Heart right ventricle (tissue), 16 donors: ENCODE measurements around the gene GSPT1. TPM values are rescaled to one million over a fixed set of nuclear protein-coding genes. Genes with fewer than 3 reads are reported as not detected.
A peak's percentile ranks its signal among the peaks of the same experiment; 100 is the strongest.

Source experiments
- ATAC-seq, 8 donors: fragments of 200-7000 bp; cut with Tn5 transposase; one replicate each; pipeline ENCODE4 v1.9.1; 2020; ENCODE audit warnings: mild to moderate bottlenecking in 8 of 8, moderate library complexity in 8 of 8, moderate number of reproducible peaks in 1 of 8
- DNase-seq, 2 donors: peaks; one replicate each; pipeline ENCODE4 v3.0.0-alpha.2; 2020
- H3K27ac ChIP-seq, 10 donors: fragments of 200-600 bp; sonication (generic) in 2 of 10; one replicate each; pipeline versions ENCODE4 v1.5.0 to v1.8.0; 2020 to 2022; ENCODE audit warnings: mild to moderate bottlenecking in 3 of 10
- H3K27me3 ChIP-seq, 7 donors: fragments of 200-600 bp; one replicate each; pipeline ENCODE4 v1.8.0; 2021 to 2022; ENCODE audit warnings: mild to moderate bottlenecking in 2 of 7
- H3K36me3 ChIP-seq, 9 donors: fragments of 200-600 bp; sonication (generic) in 1 of 9; one replicate each; pipeline versions ENCODE4 v1.5.0 to v1.8.0; 2020 to 2022; ENCODE audit warnings: mild to moderate bottlenecking in 2 of 9
- H3K4me1 ChIP-seq, 9 donors: fragments of 200-600 bp; sonication (generic) in 1 of 9; one replicate each; pipeline versions ENCODE4 v1.5.0 to v1.8.0; 2020 to 2022; ENCODE audit warnings: mild to moderate bottlenecking in 4 of 9
- H3K4me3 ChIP-seq, 10 donors: fragments of 200-600 bp; sonication (generic) in 2 of 10; one replicate each; pipeline versions ENCODE4 v1.5.0 to v1.8.0; 2020 to 2022; ENCODE audit warnings: mild to moderate bottlenecking in 7 of 10, moderate library complexity in 2 of 10
- H3K9me3 ChIP-seq, 11 donors: fragments of 200-600 bp in 10 of 11; sonication (generic) in 2 of 11; one replicate each; pipeline versions ENCODE4 v1.5.0 to v1.8.0; 2013 to 2022; ENCODE audit warnings: mild to moderate bottlenecking in 2 of 11, control low read depth in 1 of 11, moderate library complexity in 1 of 11
- CTCF ChIP-seq, 9 donors: fragments of 200-600 bp; sonication (generic) in 2 of 9; IDR thresholded peaks; one replicate each; pipeline versions ENCODE4 v1.5.0 to v1.8.0; 2021 to 2022; ENCODE audit warnings: antibody characterized with exemption in 9 of 9, mild to moderate bottlenecking in 5 of 9, moderate library complexity in 1 of 9
- WGBS, 2 donors: extraction: QIAGEN DNeasy Blood & Tissue Kit; methylation state at CpG; one replicate each; pipeline ENCODE4 v1.1.7; 2013; ENCODE audit warnings: inconsistent platforms in 1 of 2; 5-methylcytosine and 5-hydroxymethylcytosine counted together
- intact Hi-C, 10 donors: fragments of 100-400 bp; cut with DNase I; formaldehyde crosslinking; loops; one replicate each; pipeline versions ENCODE4 v1.11.1 to v1.14.2; 2022
- polyA plus RNA-seq, 2 donors: library from polyadenylated mRNA; stranded (reverse); fragments of 200-250 nt; gene quantifications; one replicate each; pipeline ENCODE4 v1.2.3, GENCODE V29; 2013
- total RNA-seq, 10 donors: library from RNA; stranded (reverse); fragmentation: NEBNext Ultra II Directional in 3 of 10; extraction: Animal tissue kit (Norgen Biotek cat#: 25700) in 3 of 10; gene quantifications; one replicate each; pipeline versions ENCODE4 v1.2.1 to v1.2.4, GENCODE V29; 2021 to 2023
- donor health status: Arrhythmogenic right ventricular cardiomyopathy.
- donor health status: ischemic (EF 13 %, LVEDD 7.1; RV severe dilation, severe dysfunction).
- donor health status: healthy with polysubstance abuse.
- donor health status: DM: no; HTN: yes; CAD: no.
- donor health status: DM: no; HTN: no; CAD: no.
- donor health status: ischemic (EF 25% LVEDD 6.9; RV normal size, moderate dysfunction).
- donor health status: ischemic (EF 25% LVEDD 5.7; RV mildly dilated, moderate dysfunction).
- donor health status: healthy.
- donor health status: DM: yes; HTN: yes; CAD: no.
- donor health status: Ischemic cardiomyopathy.
- donor health status: ischemic (EF 35%, LVEDD 5.7; RV mildly dilated, moderate dysfunction).
- donor health status: nonischemic (EF 11% LVEDD 7.7; RV severe dilation, severe dysfunction).
- donor health status: DM: yes; HTN: yes; CAD: no.
- donor health status: PGD.
- donor health status: ischemic (EF 29% LVEDD 5.4; RV normal size, mild dysfunction).
- donor health status: nonischemic (EF 23%, LVEDD 6.1; RV moderate dilation, normal function).

GSPT1 gene
- total and polyA plus RNA-seq, 12 donors = 17.0 to 117 (median 92.3) TPM

DNA sequence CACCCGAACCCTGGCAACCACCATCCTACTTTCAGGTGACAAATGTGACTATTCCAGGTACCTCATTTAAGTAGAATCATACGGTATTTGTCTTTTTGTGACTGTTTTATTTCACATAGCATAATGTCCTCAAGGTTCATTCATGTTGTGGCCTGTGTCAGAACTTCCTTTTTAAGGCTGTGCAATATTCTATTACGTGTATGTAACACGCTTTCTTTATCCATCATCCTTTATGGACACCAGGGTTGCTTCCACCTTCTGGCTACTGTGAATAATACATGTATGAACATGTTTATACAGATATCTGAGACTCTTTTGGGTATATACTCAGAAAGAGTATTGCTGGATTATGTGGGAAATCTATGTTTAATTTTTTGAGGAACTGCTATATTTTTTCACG, 35.7 kb downstream of the GSPT1 start:
- no peaks in the 10 kb centered on the region for H3K27me3 ChIP-seq
- no peak overlapping the region for H3K27ac ChIP-seq
- H3K9me3 ChIP-seq = no peaks in the 10 kb centered on the region
- intact Hi-C loops = loop anchor here in 2 of 10 donors (2.0 to 10.0 kb wide), 2 partner anchors 15 to 185 kb away; no protein-coding TSS in a partner anchor
- peaks cover 0 to 100% (median 22%) of the 10 kb centered on the region in 9 donors for H3K36me3 ChIP-seq
- H3K4me3 ChIP-seq = no peak overlapping the region
- 92 to 94% methylated on average over 5 of the region's 5 CpGs for WGBS, 2 donors
- peaks cover 0 to 19% (median 0%) of the 10 kb centered on the region in 9 donors for H3K4me1 ChIP-seq
- DNase-seq (no peak), ATAC-seq (no peak)
- TF ChIP-seq CTCF (IDR thresholded peaks at IDR 0.05) = no peak

GRCh38 chr16:11877374-11877773, 38.4 kb downstream of the GSPT1 start:
- H3K4me1 ChIP-seq = peaks cover 0 to 19% (median 0%) of the 10 kb centered on the region in 9 donors
- TF ChIP-seq CTCF (IDR thresholded peaks at IDR 0.05) = no peak
- no peaks in the 10 kb centered on the region for H3K9me3 ChIP-seq
- H3K36me3 ChIP-seq = peaks cover 0 to 100% (median 22%) of the 10 kb centered on the region in 9 donors
- no peaks in the 10 kb centered on the region for H3K27me3 ChIP-seq
- intact Hi-C loops = loop anchor here in 1 of 10 donors (10.0 kb wide), 1 partner anchor 187 kb away; no protein-coding TSS in a partner anchor
- ATAC-seq (no peak), DNase-seq (no peak)
- no peak overlapping the region for H3K4me3 ChIP-seq
- WGBS, 2 donors = 86 to 90% methylated on average over 5 of the region's 5 CpGs
- H3K27ac ChIP-seq = no peak overlapping the region

GRCh38 chr16:11876306-11876705, 39.5 kb downstream of the GSPT1 start:
- Histone ChIP-seq H3K27me3 (no peaks in the 10 kb centered on the region), H3K4me3 (no peak overlapping the region), H3K9me3 (no peaks in the 10 kb centered on the region), H3K4me1 (peaks cover 0 to 29% (median 6%) of the 10 kb centered on the region in 9 donors), H3K36me3 (peaks cover 0 to 100% (median 13%) of the 10 kb centered on the region in 9 donors), H3K27ac (peak overlapping the region in 1 of 10 donors; percentile 2)
- no peak for TF ChIP-seq CTCF (IDR thresholded peaks at IDR 0.05)
- DNase-seq (no peak), ATAC-seq (peak in 1 of 8 donors; percentile 38)
- intact Hi-C loops = loop anchor here in 1 of 10 donors (10.0 kb wide), 1 partner anchor 188 kb away; no protein-coding TSS in a partner anchor
- 64 to 74% methylated on average over 12 of the region's 12 CpGs for WGBS, 2 donors

GRCh38 chr16:11875721-11876120, 40.0 kb downstream of the GSPT1 start:
- intact Hi-C loops = loop anchor here in 1 of 10 donors (10.0 kb wide), 1 partner anchor 189 kb away; no protein-coding TSS in a partner anchor
- Histone ChIP-seq H3K36me3 (peaks cover 0 to 98% (median 13%) of the 10 kb centered on the region in 9 donors), H3K4me3 (no peak overlapping the region), H3K27ac (peak overlapping the region in 1 of 10 donors; percentile 2), H3K27me3 (no peaks in the 10 kb centered on the region), H3K9me3 (no peaks in the 10 kb centered on the region), H3K4me1 (peaks cover 0 to 35% (median 11%) of the 10 kb centered on the region in 9 donors)
- no peak for ATAC-seq
- WGBS, 2 donors = 83 to 88% methylated on average over 5 of the region's 5 CpGs
- DNase-seq = no peak
- TF ChIP-seq CTCF (IDR thresholded peaks at IDR 0.05) = no peak
